HG03025 (cell line): ENCODE measurements around the gene TRPV5.

Experiments
- ATAC-seq: cut with Tn5 transposase; IDR thresholded peaks from one replicate; pipeline ENCODE4 v1.9.1; 2021; ENCODE audit warnings: mild to moderate bottlenecking, moderate library complexity; ENCODE audit not compliant: unreplicated experiment, low FRiP score

Gene TRPV5

GRCh38 chr7:142859829-142860228, 73.7 kb downstream of the TRPV5 start:
- no peak for ATAC-seq

GRCh38 chr7:142859411-142859810, 74.1 kb downstream of the TRPV5 start:
- ATAC-seq = no peak
